ENCODE results near the gene GALNT18. TPM values are rescaled to one million over a fixed set of nuclear protein-coding genes. Genes with fewer than 3 reads are reported as not detected.

The GALNT18 gene
- total RNA-seq, 1 donor from 2014 or later: not detected

- DNase-seq (no peak), ATAC-seq (ENCODE audit: low read depth) (no peak)
- intact Hi-C loops (cut with micrococcal nuclease): no loop called here
- Mint-ChIP-seq H3K9me3 (no peaks in the 10 kb centered on the region), H3K36me3 (ENCODE audit: low read depth) (no peaks in the 10 kb centered on the region), H3K27ac (no peak overlapping the region), H3K4me1 (no peaks in the 10 kb centered on the region), H3K4me3 (no peak overlapping the region), H3K27me3 (peaks cover 2% of the 10 kb centered on the region)
- no peak for TF ChIP-seq CTCF (IDR thresholded peaks at IDR 0.05)
- ChIA-PET POLR2A (no interaction called here), CTCF (no interaction called here)
Observed at GRCh38 chr11:11592146-11592684, 29.6 kb downstream of the GALNT18 start.

- TF ChIP-seq CTCF (IDR thresholded peaks at IDR 0.05): no peak
- H3K4me1 Mint-ChIP-seq: no peaks in the 10 kb centered on the region
- ATAC-seq (ENCODE audit: low read depth) (no peak), DNase-seq (no peak)
- H3K27ac Mint-ChIP-seq: no peak overlapping the region
- H3K9me3 Mint-ChIP-seq: no peaks in the 10 kb centered on the region
- ChIA-PET POLR2A (no interaction called here), CTCF (no interaction called here)
- H3K27me3 Mint-ChIP-seq: peaks cover 2% of the 10 kb centered on the region
- H3K4me3 Mint-ChIP-seq: no peak overlapping the region
- H3K36me3 Mint-ChIP-seq (ENCODE audit: low read depth): no peaks in the 10 kb centered on the region
- intact Hi-C loops (cut with micrococcal nuclease): no loop called here
Observed at GRCh38 chr11:11589437-11589836, 32.4 kb downstream of the GALNT18 start.

GRCh38 chr11:11588891-11589290 is 32.9 kb downstream of the GALNT18 start:
- intact Hi-C loops (cut with micrococcal nuclease): no loop called here
- no peaks in the 10 kb centered on the region for H3K9me3 Mint-ChIP-seq
- no peak overlapping the region for H3K27ac Mint-ChIP-seq
- no peaks in the 10 kb centered on the region for H3K4me1 Mint-ChIP-seq
- peaks cover 2% of the 10 kb centered on the region for H3K27me3 Mint-ChIP-seq
- TF ChIP-seq CTCF (IDR thresholded peaks at IDR 0.05): no peak
- no peaks in the 10 kb centered on the region for H3K36me3 Mint-ChIP-seq (ENCODE audit: low read depth)
- H3K4me3 Mint-ChIP-seq: no peak overlapping the region
- ATAC-seq (ENCODE audit: low read depth): no peak
- POLR2A ChIA-PET: no interaction called here
- DNase-seq: no peak
- CTCF ChIA-PET: no interaction called here

GRCh38 chr11:11588243-11588642 is 33.6 kb downstream of the GALNT18 start:
- Mint-ChIP-seq H3K36me3 (ENCODE audit: low read depth) (no peaks in the 10 kb centered on the region), H3K27me3 (peaks cover 2% of the 10 kb centered on the region), H3K9me3 (no peaks in the 10 kb centered on the region), H3K4me1 (no peaks in the 10 kb centered on the region), H3K27ac (no peak overlapping the region), H3K4me3 (no peak overlapping the region)
- ATAC-seq (ENCODE audit: low read depth) (no peak), DNase-seq (no peak)
- POLR2A ChIA-PET: no interaction called here
- intact Hi-C loops (cut with micrococcal nuclease): no loop called here
- no peak for TF ChIP-seq CTCF (IDR thresholded peaks at IDR 0.05)
- CTCF ChIA-PET: no interaction called here

- no peak for TF ChIP-seq CTCF (IDR thresholded peaks at IDR 0.05)
- DNase-seq (no peak), ATAC-seq (ENCODE audit: low read depth) (no peak)
- H3K9me3 Mint-ChIP-seq: no peaks in the 10 kb centered on the region
- no peaks in the 10 kb centered on the region for H3K4me1 Mint-ChIP-seq
- H3K36me3 Mint-ChIP-seq (ENCODE audit: low read depth): no peaks in the 10 kb centered on the region
- H3K27ac Mint-ChIP-seq: no peak overlapping the region
- CTCF ChIA-PET: no interaction called here
- no peak overlapping the region for H3K4me3 Mint-ChIP-seq
- intact Hi-C loops (cut with micrococcal nuclease): no loop called here
- POLR2A ChIA-PET: no interaction called here
- peaks cover 2% of the 10 kb centered on the region for H3K27me3 Mint-ChIP-seq
Observed at GRCh38 chr11:11587122-11587521, 34.7 kb downstream of the GALNT18 start.

Measured in activated B cell treated with CpG ODN at 0.5 μM for 24 hours (primary cell).